ENCODE measurements around the gene TNFRSF21.
A peak's percentile ranks its signal among the peaks of the same experiment; 100 is the strongest.

TNFRSF21 gene

DNA sequence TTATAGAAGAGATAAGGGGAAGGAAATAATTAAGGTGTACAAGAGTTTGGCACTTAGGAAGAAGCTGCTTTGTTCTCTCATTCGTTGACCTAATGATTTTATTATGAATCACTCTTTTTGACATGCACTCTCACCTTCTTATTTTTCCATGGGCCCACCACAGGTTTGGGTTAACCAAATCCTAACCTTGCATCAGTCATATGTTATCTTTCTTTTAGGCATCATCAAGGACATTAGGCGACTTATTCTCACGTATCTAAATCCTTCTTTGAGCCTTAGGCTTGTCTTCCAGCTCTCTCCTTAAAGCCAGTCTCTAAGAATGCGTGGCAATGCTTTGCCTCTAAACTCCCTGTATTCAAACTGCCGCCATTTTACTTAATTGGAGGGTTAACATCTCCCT is 58.3 kb downstream of the TNFRSF21 start:
- Histone ChIP-seq H3K27me3 (ENCODE audit: insufficient read depth, low read length) (no peaks in the 10 kb centered on the region), H2AFZ (ENCODE audit: low read depth, low read length) (no peak overlapping the region), H3K36me3 (ENCODE audit: insufficient read depth, low read length) (peaks cover 5% of the 10 kb centered on the region), H3K4me1 (ENCODE audit: insufficient read depth, low read length) (peaks cover 10% of the 10 kb centered on the region), H3K9me3 (ENCODE audit: low read length) (no peaks in the 10 kb centered on the region), H3K4me3 (ENCODE audit: low read length) (no peak overlapping the region)

DNA sequence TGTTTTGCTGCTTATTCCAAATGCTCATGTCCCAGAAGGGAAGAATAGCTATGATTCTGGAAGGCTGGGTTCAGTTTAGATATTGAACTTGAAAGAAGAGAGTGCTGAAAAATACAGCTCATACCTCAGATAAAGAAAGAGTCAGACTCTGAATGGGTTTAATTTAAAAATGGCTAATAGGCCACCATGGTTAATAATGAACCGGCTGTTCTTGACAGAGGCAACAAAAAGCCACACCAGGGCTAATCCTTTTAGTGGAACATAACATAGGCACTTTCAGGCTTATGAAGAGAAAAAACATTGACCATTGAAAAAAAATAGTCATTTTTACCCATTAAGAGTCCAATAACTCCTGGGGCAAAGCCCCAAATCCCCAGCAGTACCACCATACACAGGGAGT is 59.4 kb downstream of the TNFRSF21 start:
- peaks cover 5% of the 10 kb centered on the region for H3K36me3 ChIP-seq (ENCODE audit: insufficient read depth, low read length)
- H3K4me3 ChIP-seq (ENCODE audit: low read length) = no peak overlapping the region
- no peaks in the 10 kb centered on the region for H3K9me3 ChIP-seq (ENCODE audit: low read length)
- no peaks in the 10 kb centered on the region for H3K27me3 ChIP-seq (ENCODE audit: insufficient read depth, low read length)
- no peak overlapping the region for H2AFZ ChIP-seq (ENCODE audit: low read depth, low read length)
- H3K4me1 ChIP-seq (ENCODE audit: insufficient read depth, low read length) = peaks cover 10% of the 10 kb centered on the region

DNA sequence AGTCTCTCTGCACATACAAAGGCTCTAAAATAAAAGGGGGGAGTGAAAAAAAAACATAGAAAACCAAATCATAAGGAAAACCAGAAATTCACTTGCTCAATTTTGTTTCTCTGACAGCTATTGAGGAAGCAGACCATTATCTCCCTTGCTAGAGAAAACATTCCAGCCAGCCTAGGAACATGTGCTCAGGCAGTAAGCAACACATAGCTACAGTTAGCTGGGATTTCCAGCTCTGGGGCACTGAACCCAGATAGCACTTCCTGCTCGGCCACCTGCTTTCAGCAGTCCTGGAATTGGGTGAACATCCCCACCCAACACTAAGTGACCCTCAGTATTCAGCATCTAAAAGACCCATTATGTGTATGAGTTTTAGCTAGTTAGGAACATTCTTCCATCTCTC is 61.3 kb downstream of the TNFRSF21 start:
- no peak overlapping the region for H2AFZ ChIP-seq (ENCODE audit: low read depth, low read length)
- peaks cover 2% of the 10 kb centered on the region for H3K36me3 ChIP-seq (ENCODE audit: insufficient read depth, low read length)
- H3K9me3 ChIP-seq (ENCODE audit: low read length) = no peaks in the 10 kb centered on the region
- H3K4me1 ChIP-seq (ENCODE audit: insufficient read depth, low read length) = peaks cover 10% of the 10 kb centered on the region
- H3K4me3 ChIP-seq (ENCODE audit: low read length) = no peak overlapping the region
- H3K27me3 ChIP-seq (ENCODE audit: insufficient read depth, low read length) = no peaks in the 10 kb centered on the region

DNA sequence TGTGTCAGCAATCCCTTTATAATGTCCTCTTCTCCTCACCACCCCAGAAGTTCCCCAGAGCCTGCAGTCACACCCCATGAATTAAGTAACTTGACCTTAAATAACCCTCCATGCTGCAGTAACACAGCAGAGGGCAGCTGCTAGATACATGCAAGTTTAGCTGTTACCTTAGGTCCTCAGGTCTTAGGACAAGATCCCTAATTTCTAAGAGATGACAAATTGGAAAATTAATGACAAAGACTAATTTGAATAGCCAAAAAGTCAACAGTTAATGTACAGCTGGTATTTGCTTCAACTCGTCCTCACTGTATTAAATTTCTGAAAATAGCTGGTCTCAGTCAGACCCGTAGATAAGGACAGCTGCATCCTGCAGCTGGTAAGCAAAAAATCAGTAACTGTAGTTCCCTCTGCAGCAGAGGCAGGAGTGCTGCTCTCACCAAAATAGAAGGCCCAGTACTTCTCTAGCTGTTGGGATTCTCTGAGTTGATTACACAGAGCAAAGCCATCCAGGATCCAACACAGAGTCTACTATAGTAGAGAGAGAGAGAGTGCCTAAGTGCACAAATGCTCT is 62.4 kb downstream of the TNFRSF21 start:
- Histone ChIP-seq H2AFZ (ENCODE audit: low read depth, low read length) (no peak overlapping the region), H3K4me3 (ENCODE audit: low read length) (no peak overlapping the region), H3K9me3 (ENCODE audit: low read length) (no peaks in the 10 kb centered on the region), H3K27me3 (ENCODE audit: insufficient read depth, low read length) (no peaks in the 10 kb centered on the region), H3K36me3 (ENCODE audit: insufficient read depth, low read length) (no peaks in the 10 kb centered on the region), H3K4me1 (ENCODE audit: insufficient read depth, low read length) (peaks cover 14% of the 10 kb centered on the region)

DNA sequence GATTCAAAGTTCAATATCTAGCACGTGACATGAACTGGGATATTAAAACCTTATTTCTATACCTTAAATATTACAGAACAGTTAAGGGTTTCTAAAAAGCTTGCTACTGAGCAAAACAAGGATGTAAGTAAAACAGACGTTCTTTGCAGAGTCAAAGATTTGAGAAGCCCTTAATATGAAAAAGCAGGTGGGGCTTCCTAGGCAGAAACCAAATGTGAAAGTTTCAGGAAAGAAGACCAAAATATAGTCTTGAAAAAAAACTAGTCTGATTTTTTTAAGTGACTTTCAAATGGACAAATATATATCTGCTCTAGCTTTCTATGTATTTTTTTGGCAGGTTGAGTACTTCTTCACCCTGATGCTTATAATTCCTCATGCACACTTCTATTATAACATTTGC is 63.2 kb downstream of the TNFRSF21 start:
- Histone ChIP-seq H3K36me3 (ENCODE audit: insufficient read depth, low read length) (no peaks in the 10 kb centered on the region), H3K4me1 (ENCODE audit: insufficient read depth, low read length) (peaks cover 21% of the 10 kb centered on the region), H3K4me3 (ENCODE audit: low read length) (no peak overlapping the region), H3K9me3 (ENCODE audit: low read length) (no peaks in the 10 kb centered on the region), H2AFZ (ENCODE audit: low read depth, low read length) (no peak overlapping the region), H3K27me3 (ENCODE audit: insufficient read depth, low read length) (no peaks in the 10 kb centered on the region)

DNA sequence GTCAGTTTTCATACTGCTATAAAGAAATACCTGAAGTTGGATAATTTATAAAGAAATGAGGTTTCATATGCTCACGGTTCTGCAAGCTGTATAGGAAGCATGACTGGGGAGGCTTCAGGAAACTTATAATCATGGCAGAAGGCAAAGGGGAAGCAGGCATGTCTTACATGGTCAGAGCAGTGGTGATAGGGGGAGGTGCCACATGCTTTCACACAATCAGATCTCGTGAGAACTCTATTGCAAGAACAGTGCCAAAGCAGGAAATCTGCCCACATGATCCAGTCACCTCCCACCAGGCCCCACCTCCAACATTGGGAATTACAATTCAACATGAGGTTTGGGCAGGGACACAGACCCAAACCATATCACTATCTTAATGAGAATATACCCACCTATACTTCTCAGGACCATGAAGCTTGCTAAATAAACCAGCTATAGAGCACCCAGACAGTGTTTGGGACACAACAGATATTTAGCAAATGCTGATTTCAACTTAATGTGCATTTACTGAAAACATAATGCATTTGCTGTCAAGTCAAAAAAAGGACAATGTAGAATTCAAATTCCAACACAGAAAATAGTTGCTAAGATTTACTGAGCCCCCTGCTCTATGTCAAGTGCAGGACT is 63.8 kb downstream of the TNFRSF21 start:
- no peak overlapping the region for H3K4me3 ChIP-seq (ENCODE audit: low read length)
- peaks cover 21% of the 10 kb centered on the region for H3K4me1 ChIP-seq (ENCODE audit: insufficient read depth, low read length)
- no peak overlapping the region for H2AFZ ChIP-seq (ENCODE audit: low read depth, low read length)
- H3K9me3 ChIP-seq (ENCODE audit: low read length) = no peaks in the 10 kb centered on the region
- no peaks in the 10 kb centered on the region for H3K36me3 ChIP-seq (ENCODE audit: insufficient read depth, low read length)
- H3K27me3 ChIP-seq (ENCODE audit: insufficient read depth, low read length) = no peaks in the 10 kb centered on the region

DNA sequence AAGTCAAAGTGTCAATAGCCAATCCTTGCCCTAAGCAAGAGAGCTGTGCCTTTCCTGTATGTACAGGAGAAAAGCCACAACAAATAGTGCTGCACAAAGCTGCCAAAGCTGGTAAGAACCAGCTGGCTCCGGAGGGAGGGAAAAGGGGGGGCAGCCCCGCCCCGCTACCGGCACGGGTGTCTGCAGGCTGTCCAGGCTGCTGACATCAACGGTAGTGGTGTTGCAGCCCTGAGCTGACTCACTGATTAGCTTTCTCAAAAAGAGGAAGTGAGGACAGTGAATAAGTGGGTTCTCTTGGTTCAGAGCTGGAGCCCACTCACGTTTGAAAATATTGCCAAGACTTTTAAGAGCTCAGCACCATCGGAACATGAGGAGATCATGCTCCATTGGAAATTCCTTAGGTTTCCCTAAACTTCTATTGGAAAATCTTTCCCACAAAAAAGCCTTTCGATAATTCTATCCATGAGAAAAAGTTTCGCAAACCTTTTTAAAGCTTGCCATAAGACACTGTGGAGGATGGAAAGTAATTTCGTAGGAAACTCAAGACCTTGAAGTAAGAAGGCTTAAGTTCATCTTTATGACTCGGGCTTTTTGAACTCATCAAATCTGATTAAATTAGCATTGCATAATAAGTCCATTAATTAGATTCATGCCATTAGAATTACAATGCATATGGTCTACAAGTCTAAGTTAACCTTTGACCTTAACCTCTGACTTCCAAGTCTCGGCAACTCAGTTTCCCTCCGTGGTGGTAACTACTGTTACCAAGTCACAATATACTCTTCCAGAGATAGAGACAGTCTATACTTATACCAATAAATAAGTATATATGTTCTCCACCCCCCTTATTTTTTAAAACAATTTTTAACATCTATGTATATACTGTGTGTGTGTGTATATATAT is 67.0 kb downstream of the TNFRSF21 start:
- Histone ChIP-seq H3K4me3 (ENCODE audit: low read length) (no peak overlapping the region), H3K36me3 (ENCODE audit: insufficient read depth, low read length) (no peaks in the 10 kb centered on the region), H3K4me1 (ENCODE audit: insufficient read depth, low read length) (peaks cover 21% of the 10 kb centered on the region)

DNA sequence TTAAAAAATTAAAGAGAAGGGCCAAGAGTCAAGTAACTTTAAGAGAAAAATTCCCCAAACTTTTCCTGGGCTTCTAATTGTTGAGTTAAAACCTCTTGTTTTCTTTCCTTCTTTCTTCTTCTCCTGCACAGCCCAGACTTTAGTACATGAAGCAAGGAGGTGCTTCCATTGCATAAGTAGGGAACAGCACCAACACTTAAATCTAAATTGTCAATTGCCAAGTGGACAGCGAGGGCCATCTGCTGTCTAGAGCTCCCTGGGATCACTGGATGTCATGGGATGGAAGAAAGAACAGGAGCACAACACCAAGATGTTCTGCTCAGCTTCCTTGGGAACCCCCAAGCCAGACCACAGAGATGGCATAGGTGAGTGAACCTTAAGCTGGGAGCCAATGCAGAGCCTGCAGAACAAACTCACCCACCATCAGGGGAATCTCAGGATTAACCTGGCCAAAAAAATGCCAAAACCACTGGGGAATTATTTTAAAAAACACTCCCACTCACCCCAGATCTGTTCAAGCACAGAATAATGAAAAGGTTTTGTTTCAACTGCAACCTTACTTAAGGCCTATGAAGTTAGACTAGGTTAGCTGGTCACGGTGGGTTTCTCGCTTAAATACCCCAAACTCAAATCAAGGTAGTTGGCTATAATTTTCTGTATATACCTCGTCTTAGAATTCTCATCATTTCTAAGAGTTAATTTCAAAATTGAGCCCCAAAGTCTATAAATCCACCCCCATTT is 67.8 kb downstream of the TNFRSF21 start:
- no peaks in the 10 kb centered on the region for H3K36me3 ChIP-seq (ENCODE audit: insufficient read depth, low read length)
- peaks cover 14% of the 10 kb centered on the region for H3K4me1 ChIP-seq (ENCODE audit: insufficient read depth, low read length)
- H2AFZ ChIP-seq (ENCODE audit: low read depth, low read length) = peak overlapping the region; percentile 29
- H3K9me3 ChIP-seq (ENCODE audit: low read length) = no peaks in the 10 kb centered on the region
- no peak overlapping the region for H3K4me3 ChIP-seq (ENCODE audit: low read length)
- no peaks in the 10 kb centered on the region for H3K27me3 ChIP-seq (ENCODE audit: insufficient read depth, low read length)

More for the DNA sequence above, 67.0 kb downstream of the TNFRSF21 start:
- Histone ChIP-seq H3K27me3 (ENCODE audit: insufficient read depth, low read length) (no peaks in the 10 kb centered on the region), H3K9me3 (ENCODE audit: low read length) (no peaks in the 10 kb centered on the region), H2AFZ (ENCODE audit: low read depth, low read length) (peak overlapping the region; percentile 29)

DNA sequence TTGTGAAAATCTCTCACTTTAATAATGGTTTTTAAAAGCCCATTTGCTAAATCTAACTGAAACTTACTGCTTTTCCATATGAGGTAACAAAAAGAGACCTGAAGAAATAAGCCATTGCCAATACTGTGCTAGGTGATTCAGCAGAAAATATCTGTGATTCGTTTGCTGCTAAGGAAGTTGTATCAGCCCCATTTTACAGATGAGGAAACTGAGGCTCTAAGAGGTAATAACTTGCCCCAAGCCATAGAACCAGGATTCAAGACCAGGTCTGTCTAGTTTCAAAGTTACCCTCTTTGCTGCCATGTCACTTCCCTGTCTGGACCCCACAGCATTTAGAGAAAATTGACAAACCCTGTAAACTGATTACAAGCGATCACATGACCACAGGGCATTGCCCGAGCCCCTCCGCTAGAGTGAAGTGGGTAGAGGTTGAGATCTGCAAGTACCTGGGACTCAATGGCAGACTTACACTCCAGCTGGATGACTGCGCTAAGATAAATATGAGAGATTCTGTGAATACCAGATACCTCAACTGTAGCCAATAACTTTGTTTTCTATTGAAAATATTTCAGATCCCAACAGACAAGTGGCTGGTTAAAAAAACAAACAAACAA is 69.3 kb downstream of the TNFRSF21 start:
- H3K36me3 ChIP-seq (ENCODE audit: insufficient read depth, low read length) = no peaks in the 10 kb centered on the region
- H3K4me1 ChIP-seq (ENCODE audit: insufficient read depth, low read length) = peaks cover 12% of the 10 kb centered on the region
- no peak overlapping the region for H3K4me3 ChIP-seq (ENCODE audit: low read length)
- H3K27me3 ChIP-seq (ENCODE audit: insufficient read depth, low read length) = no peaks in the 10 kb centered on the region
- H2AFZ ChIP-seq (ENCODE audit: low read depth, low read length) = no peak overlapping the region
- no peaks in the 10 kb centered on the region for H3K9me3 ChIP-seq (ENCODE audit: low read length)

DNA sequence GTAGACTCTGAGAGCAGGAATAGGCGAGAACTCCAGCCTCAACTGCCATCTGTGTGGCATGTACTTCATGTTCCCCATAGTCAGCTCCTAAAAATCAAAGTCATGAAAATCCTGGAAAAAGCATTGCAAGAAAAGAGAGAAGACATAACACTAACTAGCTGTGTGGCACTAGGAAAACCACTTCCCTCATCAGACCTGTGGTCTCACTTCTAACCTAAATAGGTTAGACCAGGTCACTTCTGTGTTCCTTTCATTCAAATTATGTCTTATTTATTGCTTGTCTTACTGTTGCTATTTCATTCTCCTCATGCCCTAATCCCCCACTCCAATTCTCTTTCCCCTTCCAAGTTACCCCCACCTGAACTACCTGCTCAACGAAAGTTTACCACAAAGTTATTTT is 70.2 kb downstream of the TNFRSF21 start:
- Histone ChIP-seq H3K4me1 (ENCODE audit: insufficient read depth, low read length) (peaks cover 12% of the 10 kb centered on the region), H3K4me3 (ENCODE audit: low read length) (no peak overlapping the region), H3K36me3 (ENCODE audit: insufficient read depth, low read length) (no peaks in the 10 kb centered on the region), H3K27me3 (ENCODE audit: insufficient read depth, low read length) (no peaks in the 10 kb centered on the region), H3K9me3 (ENCODE audit: low read length) (no peaks in the 10 kb centered on the region), H2AFZ (ENCODE audit: low read depth, low read length) (no peak overlapping the region)

DNA sequence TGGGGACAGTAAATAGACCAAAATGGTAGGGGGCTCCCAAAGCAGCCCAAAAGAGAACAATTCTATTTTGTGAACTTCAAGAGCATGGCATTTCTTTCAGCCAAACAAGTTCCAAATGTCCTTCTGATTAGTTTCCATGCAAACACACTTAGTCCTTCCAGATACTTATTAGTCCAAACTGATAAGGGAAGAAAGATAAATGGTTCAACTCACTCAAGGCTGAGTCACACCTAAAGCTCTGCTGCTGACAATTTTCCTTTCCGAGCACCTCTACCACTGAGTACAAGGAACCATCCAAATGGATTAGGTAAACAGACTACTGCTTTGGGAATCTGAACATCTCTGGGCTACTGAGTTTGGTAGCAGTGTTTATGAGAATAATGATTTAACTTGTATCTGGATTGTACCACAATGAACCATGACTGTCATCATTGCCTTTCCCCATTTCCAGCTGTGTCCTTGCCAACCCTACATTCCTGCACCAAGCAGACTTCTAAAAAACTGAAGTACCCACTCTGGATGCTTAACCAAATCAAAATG is 71.2 kb downstream of the TNFRSF21 start:
- no peaks in the 10 kb centered on the region for H3K36me3 ChIP-seq (ENCODE audit: insufficient read depth, low read length)
- peaks cover 12% of the 10 kb centered on the region for H3K4me1 ChIP-seq (ENCODE audit: insufficient read depth, low read length)
- no peak overlapping the region for H2AFZ ChIP-seq (ENCODE audit: low read depth, low read length)
- H3K27me3 ChIP-seq (ENCODE audit: insufficient read depth, low read length) = no peaks in the 10 kb centered on the region
- no peak overlapping the region for H3K4me3 ChIP-seq (ENCODE audit: low read length)
- H3K9me3 ChIP-seq (ENCODE audit: low read length) = no peaks in the 10 kb centered on the region

DNA sequence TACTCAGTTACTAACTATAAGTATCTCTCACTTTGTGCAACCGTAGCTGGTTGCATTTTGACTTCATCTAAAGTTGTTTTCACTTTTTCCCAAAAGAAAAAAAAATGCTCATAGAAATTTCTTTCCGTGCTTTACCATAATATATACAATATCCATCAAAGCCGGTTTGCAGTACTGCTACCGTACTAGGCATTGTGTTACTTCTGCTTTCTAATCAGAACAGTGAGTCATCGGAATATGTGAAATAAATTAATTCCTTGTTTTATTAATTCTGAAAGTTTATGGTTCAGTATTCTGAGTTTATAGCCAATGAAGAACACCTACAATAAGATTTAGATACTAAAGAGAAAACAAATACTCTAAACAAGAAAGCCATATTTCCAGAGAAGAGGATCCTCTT is 72.5 kb downstream of the TNFRSF21 start:
- Histone ChIP-seq H2AFZ (ENCODE audit: low read depth, low read length) (no peak overlapping the region), H3K4me3 (ENCODE audit: low read length) (no peak overlapping the region), H3K27me3 (ENCODE audit: insufficient read depth, low read length) (no peaks in the 10 kb centered on the region), H3K36me3 (ENCODE audit: insufficient read depth, low read length) (no peaks in the 10 kb centered on the region), H3K9me3 (ENCODE audit: low read length) (no peaks in the 10 kb centered on the region), H3K4me1 (ENCODE audit: insufficient read depth, low read length) (peaks cover 6% of the 10 kb centered on the region)

Measured in neuron (in vitro differentiated cells).